K562 (cell line): ENCODE data around the gene TBX19.

Experiments
- CTCF ChIP-seq, 3 experiments: IDR thresholded peaks in 2 of 3; conservative IDR thresholded peaks in 1 of 3; 2 replicates each; pipeline ENCODE4 v1.5.1; 2011 to 2012; ENCODE audit warnings: low read length in 3 of 3, mild to moderate bottlenecking in 3 of 3, control low read depth in 2 of 3, improper control_type of control experiment in 1 of 3, inconsistent platforms in 1 of 3, low read depth in 1 of 3, mixed read lengths in 1 of 3, moderate library complexity in 1 of 3; ENCODE audit not compliant: insufficient read depth in 2 of 3
- ELK1 ChIP-seq: sonication (generic); formaldehyde crosslinking; IDR thresholded peaks from 2 replicates; pipeline ENCODE4 v1.8.1; 2022; ENCODE audit warnings: missing genetic modification reagents
- FOXM1 ChIP-seq, 2 experiments: fragments of 450-650 bp in 1 of 2; sonication (generic) in 1 of 2; formaldehyde crosslinking in 1 of 2; IDR thresholded peaks; 2 replicates each; pipeline versions ENCODE4 v1.6.1 to v1.9.0; 2017 to 2022; ENCODE audit warnings: low read depth in 2 of 2, mild to moderate bottlenecking in 2 of 2, missing genetic modification reagents in 1 of 2, moderate library complexity in 1 of 2
- MAX ChIP-seq: sonication (generic); formaldehyde crosslinking; IDR thresholded peaks from 2 replicates; pipeline ENCODE4 v1.9.0; 2022; ENCODE audit warnings: mild to moderate bottlenecking, missing genetic modification reagents
- NCOA1 ChIP-seq: fragments of 450-650 bp; IDR thresholded peaks from 2 replicates; pipeline ENCODE4 v1.6.1; 2016; ENCODE audit warnings: low read depth
- PRPF4 ChIP-seq: fragments of 200-400 bp; formaldehyde crosslinking; IDR thresholded peaks from one replicate; pipeline ENCODE4 v1.6.1; 2017; ENCODE audit warnings: low read length, low read depth, mild to moderate bottlenecking; ENCODE audit not compliant: insufficient read depth, poor library complexity, severe bottlenecking
- ZBTB7A ChIP-seq: IDR thresholded peaks from 2 replicates; pipeline ENCODE4 v1.6.1; 2011; ENCODE audit warnings: low read depth, mild to moderate bottlenecking, low read length, moderate library complexity, borderline replicate concordance; ENCODE audit not compliant: control insufficient read depth

GRCh38 chr1:168259567-168259966, 21.1 kb upstream of the TBX19 start:
- no peak for TF ChIP-seq CTCF (IDR thresholded peaks at IDR 0.05 in 2 of 3, conservative IDR thresholded peaks at IDR 0.05 in 1 of 3; ENCODE audit: insufficient read depth in 2 of 3, low read depth in 1 of 3, low read length in 3 of 3)
- TF ChIP-seq MAX (CRISPR knock-in tag): no peak
- no peak for TF ChIP-seq ZBTB7A
- no peak for TF ChIP-seq PRPF4
- TF ChIP-seq NCOA1: no peak
- no peak for TF ChIP-seq FOXM1 (IDR thresholded peaks at IDR 0.05; ENCODE audit: low read depth)
- no peak for TF ChIP-seq FOXM1 (CRISPR knock-in tag; IDR thresholded peaks at IDR 0.05; ENCODE audit: low read depth)
- no peak for TF ChIP-seq ELK1 (CRISPR knock-in tag)
